Fibroblast of lung (primary cell): ENCODE data around the gene LIM2. TPM values are rescaled to one million over a fixed set of nuclear protein-coding genes. Genes with fewer than 3 reads are reported as not detected.

Experiments used
- DNase-seq, 2 donors: peaks; one replicate each; pipeline versions ENCODE4 v3.0.0 to v3.0.0-alpha.2; 2010; ENCODE audit warnings: low read depth in 2 of 2
- H2AFZ ChIP-seq: 2 replicates; pipeline ENCODE4 v1.5.1; 2012; ENCODE audit warnings: low read length, control low read depth, inconsistent platforms
- H3K27ac ChIP-seq: 2 replicates; pipeline ENCODE4 v1.5.1; 2011; ENCODE audit warnings: low read length, control low read depth; ENCODE audit not compliant: insufficient read depth
- H3K27me3 ChIP-seq: 2 replicates; pipeline ENCODE4 v1.5.1; 2011; ENCODE audit warnings: mild to moderate bottlenecking, low read length; ENCODE audit not compliant: control insufficient read depth, insufficient read depth
- H3K36me3 ChIP-seq: 2 replicates; pipeline ENCODE4 v1.5.1; 2011; ENCODE audit warnings: low read length; ENCODE audit not compliant: control insufficient read depth, insufficient read depth
- H3K4me1 ChIP-seq: 2 replicates; pipeline ENCODE4 v1.5.1; 2011; ENCODE audit warnings: low read length; ENCODE audit not compliant: control insufficient read depth, insufficient read depth; ENCODE audit errors: extremely low read depth
- H3K4me2 ChIP-seq: 2 replicates; pipeline ENCODE4 v1.5.1; 2011; ENCODE audit warnings: low read length, control low read depth; ENCODE audit not compliant: insufficient read depth; ENCODE audit errors: extremely low read depth
- H3K4me3 ChIP-seq, 4 experiments: fragments of 200-600 bp in 1 of 4; sonication (generic) in 1 of 4; replicated peaks in 1 of 4; 2 replicates each; pipeline ENCODE4 v1.5.1; 2011 to 2016; ENCODE audit warnings: low read length in 4 of 4, low read depth in 3 of 4, mild to moderate bottlenecking in 3 of 4, control low read depth in 2 of 4, inconsistent platforms in 1 of 4, mixed read lengths in 1 of 4; ENCODE audit not compliant: insufficient read depth in 1 of 4; ENCODE audit errors: control extremely low read depth in 1 of 4
- H3K79me2 ChIP-seq: 2 replicates; pipeline ENCODE4 v1.5.1; 2012; ENCODE audit warnings: mild to moderate bottlenecking, low read length, inconsistent platforms; ENCODE audit not compliant: control insufficient read depth, insufficient read depth
- H3K9ac ChIP-seq: 2 replicates; pipeline ENCODE4 v1.5.1; 2011; ENCODE audit warnings: mild to moderate bottlenecking, low read length, control low read depth; ENCODE audit not compliant: insufficient read depth
- H3K9me3 ChIP-seq: 2 replicates; pipeline ENCODE4 v1.5.1; 2012; ENCODE audit warnings: low read depth, low read length; ENCODE audit not compliant: control insufficient read depth, insufficient read depth
- H4K20me1 ChIP-seq: 2 replicates; pipeline ENCODE4 v1.5.1; 2011; ENCODE audit warnings: low read length; ENCODE audit not compliant: control insufficient read depth, insufficient read depth; ENCODE audit errors: extremely low read depth
- CTCF ChIP-seq, 2 donors: IDR thresholded peaks in 1 of 2; conservative IDR thresholded peaks in 1 of 2; 1 replicate in 1 of 2; 2 replicates in 1 of 2; pipeline ENCODE4 v1.5.1; 2011 to 2012; ENCODE audit warnings: low read length in 2 of 2, control low read depth in 1 of 2, inconsistent platforms in 1 of 2, low read depth in 1 of 2, mild to moderate bottlenecking in 1 of 2
- EZH2 ChIP-seq: IDR thresholded peaks from 2 replicates; pipeline ENCODE4 v1.5.1; 2012; ENCODE audit warnings: low read length, control low read depth, mild to moderate bottlenecking; ENCODE audit errors: missing control alignments
- polyA plus RNA-seq, 2 donors: library from polyadenylated mRNA; depleted of rRNA in 1 of 2; stranded (reverse) in 1 of 2; unstranded in 1 of 2; fragments of >200 nt; gene quantifications; 2 replicates each; pipeline ENCODE4 v1.2.1, GENCODE V29; 2011 to 2012; ENCODE audit warnings: missing spikeins in 1 of 2
- total RNA-seq: library from RNA; depleted of rRNA; stranded (reverse); fragments of >200 nt; gene quantifications from 2 replicates; pipeline ENCODE4 v1.2.1, GENCODE V29; 2014

The LIM2 gene
- total and polyA plus RNA-seq, 2 donors (not counting 1 experiment from before 2014, with no cell fraction given), result not detected

GRCh38 chr19:51431124-51431523 lies 43.4 kb upstream of the LIM2 start:
- H3K27me3 ChIP-seq, result no peaks in the 10 kb centered on the region
- no peak overlapping the region for H3K4me3 ChIP-seq
- H3K27ac ChIP-seq, result no peak overlapping the region
- no peaks in the 10 kb centered on the region for H4K20me1 ChIP-seq
- no peak overlapping the region for H2AFZ ChIP-seq
- H3K4me2 ChIP-seq, result no peak overlapping the region
- TF ChIP-seq EZH2 (no peak), CTCF (conservative IDR thresholded peaks at IDR 0.05 in 1 of 2, IDR thresholded peaks at IDR 0.05 in 1 of 2; ENCODE audit: low read depth in 1 of 2, low read length in 2 of 2) (no peak)
- H3K9me3 ChIP-seq, result no peaks in the 10 kb centered on the region
- no peaks in the 10 kb centered on the region for H3K4me1 ChIP-seq
- H3K79me2 ChIP-seq, result no peaks in the 10 kb centered on the region
- no peak for DNase-seq
- H3K36me3 ChIP-seq, result no peaks in the 10 kb centered on the region
- no peak overlapping the region for H3K9ac ChIP-seq

- H3K9ac ChIP-seq, result no peak overlapping the region
- no peaks in the 10 kb centered on the region for H3K79me2 ChIP-seq
- H3K36me3 ChIP-seq, result no peaks in the 10 kb centered on the region
- H3K4me3 ChIP-seq, result no peak overlapping the region
- no peak for DNase-seq
- no peaks in the 10 kb centered on the region for H3K27me3 ChIP-seq
- TF ChIP-seq EZH2, result no peak
- no peak for TF ChIP-seq CTCF (conservative IDR thresholded peaks at IDR 0.05 in 1 of 2, IDR thresholded peaks at IDR 0.05 in 1 of 2; ENCODE audit: low read depth in 1 of 2, low read length in 2 of 2)
- no peaks in the 10 kb centered on the region for H3K4me1 ChIP-seq
- H3K9me3 ChIP-seq, result no peaks in the 10 kb centered on the region
- H2AFZ ChIP-seq, result no peak overlapping the region
- no peak overlapping the region for H3K4me2 ChIP-seq
- no peaks in the 10 kb centered on the region for H4K20me1 ChIP-seq
- H3K27ac ChIP-seq, result no peak overlapping the region
Measured at GRCh38 chr19:51430221-51430620, 42.4 kb upstream of the LIM2 start.

- no peak overlapping the region for H3K4me3 ChIP-seq
- H3K9me3 ChIP-seq, result no peaks in the 10 kb centered on the region
- H3K27ac ChIP-seq, result no peak overlapping the region
- H3K36me3 ChIP-seq, result no peaks in the 10 kb centered on the region
- H3K4me1 ChIP-seq, result no peaks in the 10 kb centered on the region
- no peak overlapping the region for H3K9ac ChIP-seq
- H3K27me3 ChIP-seq, result no peaks in the 10 kb centered on the region
- H4K20me1 ChIP-seq, result no peaks in the 10 kb centered on the region
- TF ChIP-seq CTCF (conservative IDR thresholded peaks at IDR 0.05 in 1 of 2, IDR thresholded peaks at IDR 0.05 in 1 of 2; ENCODE audit: low read depth in 1 of 2, low read length in 2 of 2), result no peak
- TF ChIP-seq EZH2, result no peak
- H3K79me2 ChIP-seq, result no peaks in the 10 kb centered on the region
- H2AFZ ChIP-seq, result no peak overlapping the region
- no peak overlapping the region for H3K4me2 ChIP-seq
- no peak for DNase-seq
Measured at GRCh38 chr19:51427201-51427600, 39.4 kb upstream of the LIM2 start.
